Tibial nerve (tissue), 4 donors: ENCODE measurements around the gene DISC1. TPM values are rescaled to one million over a fixed set of nuclear protein-coding genes. Genes with fewer than 3 reads are reported as not detected.

Source experiments
- DNase-seq, 2 donors: peaks; one replicate each; pipeline ENCODE4 v3.0.0-alpha.2; 2019; ENCODE audit warnings: low spot score in 2 of 2
- H3K27ac ChIP-seq, 4 donors: fragments of 200-600 bp; sonication (generic) in 3 of 4; one replicate each; pipeline ENCODE4 v1.5.1; 2017 to 2019; ENCODE audit warnings: mild to moderate bottlenecking in 1 of 4
- H3K27me3 ChIP-seq, 2 donors: fragments of 200-600 bp; sonication (generic) in 1 of 2; one replicate each; pipeline versions ENCODE4 v1.5.1 to v1.6.0; 2017 to 2019
- H3K36me3 ChIP-seq, 3 donors: fragments of 200-600 bp; sonication (generic); one replicate each; pipeline ENCODE4 v1.5.1; 2018 to 2019
- H3K4me1 ChIP-seq, 4 donors: fragments of 200-600 bp; sonication (generic) in 3 of 4; one replicate each; pipeline ENCODE4 v1.5.1; 2017 to 2019
- H3K4me3 ChIP-seq, 4 donors: fragments of 200-600 bp; sonication (generic) in 3 of 4; one replicate each; pipeline ENCODE4 v1.5.1; 2017 to 2019; ENCODE audit warnings: mild to moderate bottlenecking in 1 of 4, moderate library complexity in 1 of 4
- H3K9me3 ChIP-seq, 4 donors: fragments of 200-600 bp; sonication (generic) in 3 of 4; one replicate each; pipeline ENCODE4 v1.5.1; 2017 to 2019
- EP300 ChIP-seq, 2 donors: sonication (generic); formaldehyde crosslinking; IDR thresholded peaks; one replicate each; pipeline ENCODE4 v1.6.1; 2017; ENCODE audit warnings: antibody characterized with exemption in 2 of 2, mild to moderate bottlenecking in 1 of 2
- POLR2A ChIP-seq, 2 donors: fragments of 450-650 bp; IDR thresholded peaks; one replicate each; pipeline ENCODE4 v1.6.1; 2017; ENCODE audit warnings: antibody characterized with exemption in 2 of 2, mild to moderate bottlenecking in 2 of 2, moderate library complexity in 2 of 2
- WGBS, 2 donors: methylation state at CpG; one replicate each; pipeline ENCODE4 v1.1.5; 2018; 5-methylcytosine and 5-hydroxymethylcytosine counted together
- total RNA-seq, 4 donors: library from RNA; depleted of rRNA; stranded (reverse); fragments of >200 nt; gene quantifications; one replicate each; pipeline ENCODE4 v1.1.0, GENCODE V29; 2016
- TF ChIP-seq, protein P1 (sequence below), 5 experiments: fragments of 200-600 bp in 3 of 5; fragments of 450-650 bp in 2 of 5; sonication (generic) in 3 of 5; IDR thresholded peaks; one replicate each; pipeline ENCODE4 v1.5.1; 2016 to 2019; ENCODE audit warnings: antibody characterized with exemption in 5 of 5, mild to moderate bottlenecking in 3 of 5, moderate library complexity in 2 of 5

The DISC1 gene
- total RNA-seq, 4 donors from 2014 or later = 29.9 to 39.0 (median 32.7) TPM

DNA sequence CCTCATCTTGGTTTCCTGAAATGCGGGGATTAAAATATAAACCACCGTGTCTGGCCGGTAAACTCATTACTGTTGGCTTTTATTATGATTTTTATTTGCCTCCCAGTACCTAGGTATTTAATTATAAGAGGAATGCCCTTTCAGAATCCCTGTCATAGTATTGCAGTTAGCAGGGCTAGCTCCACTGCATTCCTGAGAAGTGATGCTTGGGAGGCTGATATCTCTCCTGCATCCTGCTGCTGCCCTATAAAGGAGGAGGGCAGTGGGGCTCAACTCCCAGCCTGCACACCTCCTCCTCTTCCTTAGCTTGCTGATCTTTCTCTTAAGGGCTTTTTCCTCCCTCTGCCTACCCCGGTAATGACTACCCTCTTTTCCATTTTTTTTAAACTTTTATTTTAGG lies 19.9 kb upstream of the DISC1 start:
- H3K4me1 ChIP-seq = peaks cover 0 to 19% (median 5%) of the 10 kb centered on the region in 4 donors
- TF ChIP-seq POLR2A (IDR thresholded peaks at IDR 0.05) = no peak
- TF ChIP-seq, protein P1, sequence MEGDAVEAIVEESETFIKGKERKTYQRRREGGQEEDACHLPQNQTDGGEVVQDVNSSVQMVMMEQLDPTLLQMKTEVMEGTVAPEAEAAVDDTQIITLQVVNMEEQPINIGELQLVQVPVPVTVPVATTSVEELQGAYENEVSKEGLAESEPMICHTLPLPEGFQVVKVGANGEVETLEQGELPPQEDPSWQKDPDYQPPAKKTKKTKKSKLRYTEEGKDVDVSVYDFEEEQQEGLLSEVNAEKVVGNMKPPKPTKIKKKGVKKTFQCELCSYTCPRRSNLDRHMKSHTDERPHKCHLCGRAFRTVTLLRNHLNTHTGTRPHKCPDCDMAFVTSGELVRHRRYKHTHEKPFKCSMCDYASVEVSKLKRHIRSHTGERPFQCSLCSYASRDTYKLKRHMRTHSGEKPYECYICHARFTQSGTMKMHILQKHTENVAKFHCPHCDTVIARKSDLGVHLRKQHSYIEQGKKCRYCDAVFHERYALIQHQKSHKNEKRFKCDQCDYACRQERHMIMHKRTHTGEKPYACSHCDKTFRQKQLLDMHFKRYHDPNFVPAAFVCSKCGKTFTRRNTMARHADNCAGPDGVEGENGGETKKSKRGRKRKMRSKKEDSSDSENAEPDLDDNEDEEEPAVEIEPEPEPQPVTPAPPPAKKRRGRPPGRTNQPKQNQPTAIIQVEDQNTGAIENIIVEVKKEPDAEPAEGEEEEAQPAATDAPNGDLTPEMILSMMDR (IDR thresholded peaks at IDR 0.05) = no peak
- H3K4me3 ChIP-seq = no peak overlapping the region
- 85 to 91% methylated on average over 4 of the region's 4 CpGs for WGBS, 2 donors
- no peak overlapping the region for H3K27ac ChIP-seq
- H3K27me3 ChIP-seq = no peaks in the 10 kb centered on the region
- no peaks in the 10 kb centered on the region for H3K9me3 ChIP-seq
- DNase-seq = no peak
- H3K36me3 ChIP-seq = no peaks in the 10 kb centered on the region

DNA sequence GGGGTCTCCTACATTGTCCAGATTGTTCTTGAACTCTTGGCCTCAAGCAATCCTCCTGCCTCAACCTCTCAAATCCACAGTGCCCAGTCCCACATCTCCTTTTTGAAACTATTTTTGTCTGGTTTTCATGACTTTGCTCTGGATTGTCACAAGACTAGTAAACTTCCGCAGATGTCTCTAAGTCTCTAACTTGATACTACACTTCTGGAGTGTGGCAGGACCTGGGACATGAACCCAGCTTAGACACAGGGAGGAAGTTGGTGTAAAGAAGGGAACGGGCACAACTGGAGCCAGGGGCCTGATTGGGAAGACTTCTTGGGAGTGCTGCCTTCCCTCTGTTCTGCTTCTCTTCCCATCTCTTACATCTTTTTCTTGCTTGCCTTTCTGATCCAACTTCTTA lies 16.2 kb upstream of the DISC1 start:
- WGBS, 2 donors = 78 to 83% methylated on average over 2 of the region's 2 CpGs
- peak; percentile 23 to 45 for TF ChIP-seq EP300 (IDR thresholded peaks at IDR 0.05)
- TF ChIP-seq, protein P1 (IDR thresholded peaks at IDR 0.05) = no peak
- Histone ChIP-seq H3K4me1 (peaks cover 0 to 6% (median 0%) of the 10 kb centered on the region in 4 donors), H3K9me3 (no peaks in the 10 kb centered on the region), H3K4me3 (no peak overlapping the region), H3K27me3 (no peaks in the 10 kb centered on the region), H3K27ac (no peak overlapping the region), H3K36me3 (no peaks in the 10 kb centered on the region)
- no peak for DNase-seq

DNA sequence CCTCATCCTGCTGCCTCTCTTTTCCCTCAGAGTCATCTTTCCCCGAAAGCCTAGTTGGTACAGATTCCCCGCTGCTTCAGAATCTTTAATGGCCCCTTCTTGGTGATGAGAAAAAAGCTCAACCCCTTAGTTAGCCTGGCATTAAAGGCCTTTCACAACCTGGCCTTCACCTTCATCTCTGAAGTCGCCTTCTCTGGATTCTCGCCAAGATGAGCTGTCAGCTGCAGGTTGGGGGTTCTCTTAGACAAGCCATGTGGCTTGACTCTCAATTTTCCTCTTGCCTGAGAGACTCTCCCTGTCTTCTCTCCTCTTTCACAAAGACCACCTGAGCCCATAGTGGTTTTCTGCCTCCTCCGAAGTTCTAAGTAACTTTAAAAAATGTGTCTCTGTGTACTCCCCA lies 15.5 kb upstream of the DISC1 start:
- no peak overlapping the region for H3K27ac ChIP-seq
- DNase-seq = no peak
- peaks cover 0 to 6% (median 0%) of the 10 kb centered on the region in 4 donors for H3K4me1 ChIP-seq
- H3K36me3 ChIP-seq = no peaks in the 10 kb centered on the region
- H3K27me3 ChIP-seq = no peaks in the 10 kb centered on the region
- TF ChIP-seq POLR2A (IDR thresholded peaks at IDR 0.05) = no peak
- no peak for TF ChIP-seq EP300 (IDR thresholded peaks at IDR 0.05)
- TF ChIP-seq, protein P1 (IDR thresholded peaks at IDR 0.05) = no peak
- WGBS, 2 donors = 87 to 92% methylated on average over 5 of the region's 5 CpGs
- no peaks in the 10 kb centered on the region for H3K9me3 ChIP-seq
- H3K4me3 ChIP-seq = no peak overlapping the region

DNA sequence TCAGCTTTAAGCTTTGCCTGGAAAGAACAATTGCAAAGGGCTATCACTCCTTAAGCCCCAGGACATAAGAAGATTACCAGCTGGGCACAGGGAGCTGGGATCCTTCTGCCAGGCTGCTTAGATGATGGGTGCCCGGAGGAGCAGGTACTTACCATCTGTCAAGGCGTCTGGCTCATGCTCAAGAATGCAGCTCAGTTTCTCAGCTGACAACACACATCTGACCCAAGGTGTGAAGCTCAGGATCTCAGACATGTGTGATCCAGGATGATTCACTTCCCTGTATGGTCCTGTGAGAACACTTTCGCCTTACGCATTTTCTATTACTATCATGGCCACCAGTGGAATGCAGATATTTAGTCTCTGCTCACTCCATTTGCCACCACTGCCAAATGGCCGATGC lies 14.7 kb upstream of the DISC1 start:
- 97 to 99% methylated on average over 5 of the region's 5 CpGs for WGBS, 2 donors
- TF ChIP-seq POLR2A (IDR thresholded peaks at IDR 0.05) (no peak), EP300 (IDR thresholded peaks at IDR 0.05) (no peak)
- TF ChIP-seq, protein P1 (IDR thresholded peaks at IDR 0.05) = no peak

DNA sequence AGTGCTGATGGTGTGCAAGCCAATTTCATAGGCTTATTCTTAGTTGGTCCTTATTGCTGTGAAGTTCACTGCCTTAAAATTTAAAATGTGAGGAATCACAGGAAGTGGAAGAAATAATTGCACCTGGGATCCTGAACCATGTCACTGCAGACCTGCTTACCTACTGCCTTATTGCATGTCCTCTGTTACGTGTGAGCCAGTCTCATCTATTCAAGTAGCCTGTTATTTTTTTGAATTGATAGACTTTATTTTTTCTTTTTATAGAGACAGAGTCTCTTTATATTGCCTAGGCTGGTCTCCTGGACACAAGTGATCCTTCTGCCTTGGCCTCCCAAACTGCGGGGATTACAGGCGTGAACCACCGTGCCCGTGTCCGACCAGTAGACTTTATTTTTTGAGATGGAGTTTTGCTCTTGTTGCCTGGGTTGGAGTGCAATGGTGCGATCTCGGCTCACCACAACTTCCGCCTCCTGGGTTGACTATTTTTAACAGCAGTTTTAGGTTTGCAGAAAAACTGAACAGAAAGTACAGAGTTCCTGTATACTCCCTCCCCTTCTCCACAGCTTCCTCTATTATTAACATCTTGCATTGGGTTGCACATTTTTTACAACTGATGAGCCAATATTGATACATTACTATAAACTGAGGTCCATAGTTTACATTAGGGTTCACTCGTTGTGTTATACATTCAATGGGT lies 14.0 kb upstream of the DISC1 start:
- Histone ChIP-seq H3K9me3 (no peaks in the 10 kb centered on the region), H3K36me3 (no peaks in the 10 kb centered on the region), H3K27ac (no peak overlapping the region), H3K4me3 (no peak overlapping the region), H3K4me1 (peaks cover 0 to 6% (median 0%) of the 10 kb centered on the region in 4 donors), H3K27me3 (no peaks in the 10 kb centered on the region)
- TF ChIP-seq EP300 (IDR thresholded peaks at IDR 0.05) = peak in 1 of 2 donors; percentile 66
- TF ChIP-seq, protein P1 (IDR thresholded peaks at IDR 0.05) = no peak
- WGBS, 2 donors = 78 to 89% methylated on average over 10 of the region's 10 CpGs
- no peak for DNase-seq

More for the DNA sequence above, 14.7 kb upstream of the DISC1 start:
- Histone ChIP-seq H3K4me1 (peaks cover 0 to 6% (median 0%) of the 10 kb centered on the region in 4 donors), H3K27ac (no peak overlapping the region), H3K9me3 (no peaks in the 10 kb centered on the region), H3K4me3 (no peak overlapping the region), H3K36me3 (no peaks in the 10 kb centered on the region), H3K27me3 (no peaks in the 10 kb centered on the region)
- DNase-seq = no peak
